Epithelial cell of prostate (primary cell): Measurements from ENCODE around the gene ZSWIM1.
"Not testable (repeated sequence)": the region's sequence is repeated elsewhere in the genome, so short reads cannot be mapped to it uniquely, and the experiment has no call there.

Experiments
- DNase-seq: peaks from one replicate; pipeline ENCODE4 v3.0.0-alpha.2; 2011; ENCODE audit warnings: low read depth, low spot score
- H3K27ac ChIP-seq: fragments of 450-650 bp; 2 replicates; pipeline ENCODE4 v1.5.1; 2017; ENCODE audit warnings: mild to moderate bottlenecking

Gene ZSWIM1

DNA sequence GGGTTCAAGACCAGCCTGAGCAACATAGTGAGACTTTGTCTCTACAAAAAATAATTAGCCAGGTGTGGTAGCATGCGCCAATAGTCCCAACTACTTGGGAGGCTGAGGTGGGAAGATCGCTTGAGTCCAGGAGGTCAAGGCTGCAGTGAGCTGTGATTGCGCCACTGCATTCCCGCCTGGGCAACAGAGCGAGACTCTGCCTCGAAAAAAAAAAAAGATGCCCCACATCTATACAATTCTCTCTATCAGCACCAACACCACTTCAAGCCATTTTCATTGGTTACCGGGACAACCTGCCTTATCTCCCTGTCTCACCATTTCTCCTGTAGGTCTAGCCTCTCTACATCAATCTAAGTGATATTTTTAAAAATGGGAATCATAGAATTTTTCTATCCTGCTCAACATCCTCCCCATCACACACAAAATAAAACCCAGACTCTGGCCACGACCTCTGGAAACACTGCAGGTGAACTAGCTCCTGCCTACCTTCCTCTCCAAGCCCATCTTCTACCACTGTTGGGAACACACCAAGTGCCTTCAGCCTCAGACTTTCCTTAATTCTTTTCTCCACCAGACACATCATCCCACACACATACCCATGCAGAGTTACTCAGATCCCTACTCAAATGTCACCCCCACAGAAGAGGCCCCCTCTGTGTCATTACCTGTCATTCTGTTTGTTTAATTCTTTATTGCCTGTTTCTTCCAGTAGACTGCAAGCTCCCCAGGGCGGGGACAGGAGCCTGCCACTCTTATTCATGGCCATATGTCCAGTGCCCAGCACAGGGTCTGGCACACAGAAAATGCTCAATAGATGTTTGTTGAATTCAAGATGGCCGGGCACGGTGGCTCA, 40.5 kb downstream of the ZSWIM1 start:
- no peak overlapping the region for H3K27ac ChIP-seq
- DNase-seq = no peak

GRCh38 chr20:45924391-45925261, 43.6 kb downstream of the ZSWIM1 start:
- no peak overlapping the region for H3K27ac ChIP-seq
- DNase-seq = no peak

GRCh38 chr20:45925821-45926506, 44.9 kb downstream of the ZSWIM1 start:
- no peak overlapping the region for H3K27ac ChIP-seq
- no peak for DNase-seq

- no peak for DNase-seq
- no peak overlapping the region for H3K27ac ChIP-seq
Measured at GRCh38 chr20:45926731-45927070, 45.7 kb downstream of the ZSWIM1 start.

DNA sequence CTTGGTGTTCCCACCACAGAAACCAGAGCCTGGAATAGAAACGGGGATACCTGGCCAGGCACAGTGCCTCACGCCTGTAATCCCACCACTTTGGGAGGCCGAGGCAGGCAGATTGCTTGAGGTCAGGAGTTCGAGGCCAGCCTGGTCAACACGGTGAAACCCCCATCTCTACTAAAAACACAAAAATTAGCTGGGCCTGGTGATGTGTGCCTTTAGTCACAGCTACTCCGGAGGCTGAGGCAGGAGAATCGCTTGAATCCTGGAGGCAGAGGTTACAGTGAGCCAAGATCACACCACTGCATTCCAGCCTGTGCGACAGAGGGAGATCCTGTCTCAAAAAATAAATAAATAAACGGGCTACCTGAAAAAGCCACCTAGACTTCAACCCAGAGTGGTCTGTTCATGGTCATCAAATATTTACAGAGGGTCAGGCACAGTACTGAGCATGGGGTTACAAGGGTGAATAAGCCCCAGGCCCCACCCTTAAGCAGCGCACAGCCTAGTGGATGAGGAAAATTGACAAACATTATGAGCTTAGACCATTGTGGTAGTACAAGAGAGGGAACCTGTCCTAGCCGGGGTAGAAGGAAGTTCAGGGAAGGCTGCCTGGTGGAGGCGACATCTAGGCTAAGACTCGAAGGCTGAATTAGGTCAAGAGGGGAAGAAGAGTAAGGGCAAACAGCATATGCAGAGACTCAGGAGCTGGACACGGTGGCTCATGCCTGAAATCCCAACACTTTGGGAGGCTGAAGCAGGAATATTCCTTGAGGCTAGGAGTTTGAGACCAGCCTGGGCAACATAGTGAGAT, 46.2 kb downstream of the ZSWIM1 start:
- DNase-seq = no peak

GRCh38 chr20:45931680-45932079, 50.7 kb downstream of the ZSWIM1 start:
- DNase-seq = not testable (repeated sequence)

More for the DNA sequence above, 46.2 kb downstream of the ZSWIM1 start:
- no peak overlapping the region for H3K27ac ChIP-seq

DNA sequence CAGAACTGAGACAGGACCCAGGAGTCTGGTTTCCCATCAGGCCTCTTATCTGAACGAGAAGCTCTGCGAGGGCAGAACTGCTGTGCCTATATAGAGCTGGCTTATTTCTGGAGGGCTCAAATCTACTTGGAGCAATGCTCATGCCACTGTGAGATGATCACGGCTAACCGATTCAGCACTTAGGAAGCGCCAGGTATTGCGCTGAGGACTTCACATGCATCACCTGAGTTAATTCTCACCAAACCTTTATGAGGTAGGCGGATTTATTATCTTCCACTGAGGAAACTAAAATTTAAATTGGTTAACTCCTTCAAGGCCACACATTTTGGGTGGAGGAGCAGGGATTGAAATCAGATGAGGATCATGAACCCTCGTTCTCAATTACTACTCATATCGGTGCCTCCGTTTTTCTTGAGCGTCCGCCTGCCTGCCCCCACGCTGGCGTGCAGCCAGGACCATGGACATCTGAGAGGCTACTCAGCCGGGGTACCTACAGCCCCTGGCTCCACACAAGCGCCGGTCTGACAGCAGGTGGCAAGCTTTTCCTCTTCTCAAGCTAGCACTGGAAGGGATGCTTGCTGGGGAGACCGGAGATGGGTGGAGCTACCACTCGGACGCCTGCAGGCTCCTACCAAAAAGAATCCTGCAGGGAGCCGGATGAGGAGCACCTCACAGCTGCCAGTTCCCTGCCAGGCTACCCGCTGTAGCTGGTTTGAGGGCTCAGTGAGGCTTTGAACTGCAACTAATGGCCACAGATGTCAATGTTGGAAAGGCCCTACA, 52.4 kb downstream of the ZSWIM1 start:
- peak overlapping the region; percentile 97 for H3K27ac ChIP-seq
- no peak for DNase-seq

More at GRCh38 chr20:45931680-45932079, 50.7 kb downstream of the ZSWIM1 start:
- H3K27ac ChIP-seq = not testable (repeated sequence)

DNA sequence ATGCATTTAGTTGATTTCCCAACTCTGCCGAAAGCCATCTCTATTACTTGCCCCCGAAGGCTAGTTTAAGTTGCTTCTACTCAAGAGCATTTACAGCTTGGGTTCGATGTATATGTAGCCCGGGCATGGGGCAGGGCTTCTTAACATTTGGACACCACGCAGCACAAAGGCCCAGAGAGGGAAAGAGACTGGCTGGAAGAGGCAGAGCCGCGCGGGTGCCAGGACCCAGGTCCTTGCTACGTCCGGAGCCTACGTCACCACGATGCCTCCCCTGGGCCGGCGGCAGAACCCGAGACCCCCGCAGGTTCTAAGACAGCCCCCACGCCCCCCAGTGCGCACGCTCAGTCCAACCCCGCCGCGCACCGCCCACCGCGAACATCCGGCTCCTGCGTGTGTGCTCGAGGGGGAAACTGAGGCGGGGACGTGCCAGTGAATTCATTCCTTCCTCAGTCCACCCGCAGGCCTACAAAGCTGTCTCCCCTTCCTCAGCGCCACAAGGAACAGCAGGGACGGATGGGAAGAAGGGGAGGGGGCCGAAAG, 53.1 kb downstream of the ZSWIM1 start:
- H3K27ac ChIP-seq = peak overlapping the region; percentile 97
- DNase-seq = no peak
